GM19438 (cell line): ENCODE measurements around the gene MUSK.
A peak's percentile ranks its signal among the peaks of the same experiment; 100 is the strongest.
"Not testable (repeated sequence)": the region's sequence is repeated elsewhere in the genome, so short reads cannot be mapped to it uniquely, and the experiment has no call there.

Experiments
- ATAC-seq: cut with Tn5 transposase; IDR thresholded peaks from one replicate; pipeline ENCODE4 v1.9.1; 2021; ENCODE audit warnings: low read depth; ENCODE audit not compliant: unreplicated experiment

The MUSK gene

DNA sequence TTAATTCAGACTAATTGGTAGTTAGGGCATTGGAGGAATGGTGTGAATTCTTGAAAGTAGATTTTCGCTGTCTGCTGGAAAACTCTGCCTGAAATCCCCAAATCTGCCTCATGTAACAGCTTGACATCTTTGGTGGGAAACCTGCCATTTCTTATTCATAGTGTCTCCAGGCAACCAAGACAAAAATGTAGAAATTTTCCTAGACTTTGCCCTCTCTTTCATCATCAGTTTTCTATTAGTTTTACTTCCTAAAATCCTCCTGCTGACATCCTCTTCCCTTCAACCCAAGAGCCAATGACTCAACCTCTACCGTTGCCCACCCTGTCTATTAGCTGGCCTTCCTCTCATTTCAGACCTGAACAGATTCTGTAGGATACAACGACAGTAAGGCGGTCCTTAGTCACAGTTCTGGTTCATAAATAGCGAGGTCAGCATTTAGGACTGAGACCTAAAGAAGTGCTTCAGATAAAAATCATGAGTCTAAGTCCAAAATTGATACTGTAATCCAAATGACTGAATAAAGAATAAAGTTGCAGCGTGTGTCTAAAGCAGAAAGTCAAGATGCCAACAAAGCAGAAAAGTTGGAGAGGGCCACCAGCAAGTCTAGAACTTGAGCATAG lies 133.9 kb downstream of the MUSK start:
- no peak for ATAC-seq

GRCh38 chr9:110807956-110808598 lies 139.5 kb downstream of the MUSK start:
- peak; percentile 49 for ATAC-seq

DNA sequence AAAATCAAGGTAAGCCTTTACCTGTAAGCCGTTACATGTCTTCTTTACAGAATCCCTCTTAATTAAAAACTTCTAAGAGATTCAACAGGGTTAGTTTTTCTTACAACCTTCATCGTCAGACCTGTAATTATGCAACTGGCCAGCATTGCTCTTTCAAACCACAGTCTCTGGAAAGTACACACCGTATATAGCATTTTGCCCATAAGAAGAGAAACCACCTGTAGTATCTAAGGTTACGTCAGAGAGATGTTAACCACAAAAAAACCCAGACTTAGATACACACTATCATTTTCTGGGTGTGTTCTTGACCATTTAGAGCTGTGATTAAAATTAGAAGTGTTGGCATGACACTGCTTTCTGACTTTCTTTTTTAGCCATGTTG lies 140.0 kb downstream of the MUSK start:
- ATAC-seq = peak; percentile 90

DNA sequence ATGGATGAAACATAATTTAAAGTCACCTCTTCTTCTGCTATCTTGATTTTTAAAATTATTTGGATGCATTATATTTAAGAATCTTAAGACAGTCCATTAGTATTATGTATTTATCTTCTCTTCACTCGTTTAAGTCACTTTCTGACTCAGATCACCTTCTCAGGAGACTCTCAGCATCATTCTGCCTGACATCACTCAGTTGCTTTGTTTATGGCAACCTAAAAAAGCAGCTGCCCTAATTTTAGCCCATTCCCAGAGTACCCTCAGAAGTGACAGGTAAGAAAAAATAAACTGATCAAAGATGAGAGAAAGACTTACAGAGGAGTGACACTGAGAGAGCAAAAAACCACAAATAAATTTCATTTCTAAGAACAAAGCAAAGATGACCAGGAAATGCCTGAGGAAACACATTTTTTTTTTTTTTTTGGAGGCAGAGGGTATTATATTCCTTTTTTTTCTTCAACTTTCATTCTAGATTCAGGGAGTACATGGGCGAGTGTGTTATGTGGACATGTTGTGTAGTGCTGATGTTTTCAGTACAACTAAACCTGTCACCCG lies 140.5 kb downstream of the MUSK start:
- peak; percentile 22 for ATAC-seq

DNA sequence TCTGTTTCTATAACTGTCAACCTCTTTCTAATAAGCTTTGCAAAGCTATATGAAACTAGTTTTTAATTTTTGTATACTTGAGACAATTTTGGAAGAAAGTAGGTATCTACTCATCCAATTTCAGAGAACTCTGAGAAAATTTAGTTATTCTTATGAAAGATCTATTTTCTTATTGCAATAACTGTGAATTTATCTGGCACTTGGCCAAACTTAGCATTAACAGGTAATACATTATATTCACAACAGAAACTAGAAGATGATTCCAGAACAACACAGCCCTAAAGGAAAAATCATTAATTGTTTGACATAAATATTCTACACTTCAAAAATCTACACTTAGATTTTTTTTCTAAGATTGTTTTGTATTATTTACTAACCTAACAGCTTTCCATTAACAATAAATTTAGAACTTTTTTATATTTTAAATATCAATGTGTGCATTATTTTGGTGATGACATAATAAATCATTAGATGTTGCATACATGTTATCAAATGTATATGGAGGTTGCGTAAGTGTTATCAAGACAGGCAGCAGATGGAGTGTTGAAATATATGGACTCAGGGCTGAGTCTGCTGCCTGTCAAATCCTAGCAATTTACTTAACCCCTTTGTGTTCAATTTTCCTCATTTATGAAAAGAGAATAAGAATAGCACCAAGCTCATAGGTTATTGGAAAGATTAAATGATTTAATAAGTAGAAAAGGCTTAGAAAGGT lies 141.8 kb downstream of the MUSK start:
- ATAC-seq = no peak

DNA sequence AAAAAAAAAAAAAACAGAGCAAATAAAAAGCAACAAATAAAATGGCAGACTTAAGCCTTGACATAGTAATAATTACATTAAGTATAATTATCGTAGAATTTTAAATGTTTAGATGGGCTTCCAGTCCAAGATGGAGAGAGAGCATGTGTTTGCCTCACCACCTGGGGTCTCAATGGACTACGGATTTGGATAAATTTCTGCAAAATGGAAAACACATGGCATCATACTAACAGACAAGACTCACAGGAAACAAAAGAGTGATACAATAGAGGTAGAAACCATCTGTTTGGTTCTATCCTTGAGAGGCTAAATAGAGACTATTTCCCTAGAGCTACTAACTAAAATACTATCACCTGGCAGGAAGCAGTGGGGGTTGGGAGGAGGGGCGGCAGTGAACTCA lies 144.3 kb downstream of the MUSK start:
- ATAC-seq = no peak

DNA sequence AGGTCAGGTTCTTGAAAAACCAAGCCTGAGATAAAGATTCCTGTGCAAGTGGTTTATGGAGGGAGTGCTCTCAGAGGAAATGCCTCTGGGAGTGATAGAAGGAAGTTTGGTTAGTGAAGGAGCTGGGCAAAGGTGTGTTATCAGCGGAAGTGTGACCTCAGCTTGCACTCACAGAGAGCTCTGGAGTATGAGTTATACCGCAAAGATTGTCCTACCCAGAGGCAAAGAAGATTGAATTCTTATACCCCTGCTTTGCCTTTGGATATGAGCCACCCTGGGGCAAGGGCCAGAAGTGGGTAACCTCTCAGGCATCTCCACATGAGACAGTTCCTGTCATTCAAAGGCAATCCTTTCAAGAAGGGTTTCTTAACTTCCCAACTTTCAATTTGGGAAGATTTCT lies 145.6 kb downstream of the MUSK start:
- no peak for ATAC-seq

GRCh38 chr9:110815361-110815760 lies 146.8 kb downstream of the MUSK start:
- no peak for ATAC-seq

DNA sequence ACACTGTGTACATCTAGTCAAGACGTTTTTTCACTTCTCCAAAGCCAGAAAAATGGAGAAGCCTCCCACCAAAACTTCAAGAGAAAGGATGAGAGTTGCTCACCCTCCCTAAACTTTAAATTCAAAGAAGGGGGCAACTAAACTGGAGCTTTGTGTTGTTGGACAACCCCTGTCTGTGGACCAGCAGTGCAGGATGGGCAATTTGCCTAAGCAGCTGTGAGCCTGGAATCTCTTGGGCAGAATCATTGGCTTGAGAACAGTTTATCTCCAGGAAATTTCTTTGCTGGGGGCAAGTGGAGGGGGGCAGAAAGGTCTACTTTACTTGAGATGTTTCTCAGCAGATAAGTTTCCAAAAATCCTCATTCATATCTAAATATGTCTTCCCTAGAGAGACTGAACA lies 151.8 kb downstream of the MUSK start:
- ATAC-seq = no peak

GRCh38 chr9:110821064-110821463 lies 152.5 kb downstream of the MUSK start:
- ATAC-seq = peak; percentile 80

DNA sequence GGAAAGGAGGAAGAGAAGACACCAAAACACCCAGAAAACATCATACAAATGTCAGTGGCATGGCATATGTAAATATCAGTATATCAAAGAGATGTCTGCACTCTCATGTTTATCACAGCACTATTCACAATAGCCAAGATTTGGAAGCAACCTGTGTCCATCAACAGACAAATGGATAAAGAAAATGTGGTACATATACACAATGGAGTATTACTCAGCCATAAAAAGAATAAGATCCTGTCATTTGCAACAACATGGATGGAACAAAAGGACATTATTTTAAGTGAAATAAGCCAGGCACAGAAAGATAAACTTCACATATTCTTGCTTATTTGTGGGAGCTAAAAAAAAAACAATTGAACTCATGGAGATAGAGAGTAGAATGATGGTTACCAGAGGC lies 156.5 kb downstream of the MUSK start:
- ATAC-seq = not testable (repeated sequence)

- no peak for ATAC-seq
Measured at GRCh38 chr9:110825950-110826349, 157.4 kb downstream of the MUSK start.

DNA sequence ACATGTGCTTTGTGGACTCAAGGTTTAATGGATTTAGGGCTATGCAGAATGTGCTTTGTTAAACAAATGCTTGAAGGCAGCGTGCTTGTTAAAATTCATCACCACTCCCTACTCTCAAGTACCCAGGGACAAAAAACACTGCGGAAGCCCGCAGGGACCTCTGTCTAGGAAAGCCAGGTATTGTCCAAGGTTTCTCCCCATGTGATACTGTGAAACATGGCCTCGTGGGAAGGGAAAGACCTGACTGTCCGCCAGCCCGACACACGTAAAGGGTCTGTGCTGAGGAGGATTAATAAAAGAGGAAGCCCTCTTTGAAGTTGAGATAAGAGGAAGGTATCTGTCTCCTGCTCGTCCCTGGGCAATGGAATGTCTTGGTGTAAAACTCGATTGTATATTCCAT lies 157.8 kb downstream of the MUSK start:
- ATAC-seq = not testable (repeated sequence)

GRCh38 chr9:110828264-110828663 lies 159.7 kb downstream of the MUSK start:
- ATAC-seq = no peak

DNA sequence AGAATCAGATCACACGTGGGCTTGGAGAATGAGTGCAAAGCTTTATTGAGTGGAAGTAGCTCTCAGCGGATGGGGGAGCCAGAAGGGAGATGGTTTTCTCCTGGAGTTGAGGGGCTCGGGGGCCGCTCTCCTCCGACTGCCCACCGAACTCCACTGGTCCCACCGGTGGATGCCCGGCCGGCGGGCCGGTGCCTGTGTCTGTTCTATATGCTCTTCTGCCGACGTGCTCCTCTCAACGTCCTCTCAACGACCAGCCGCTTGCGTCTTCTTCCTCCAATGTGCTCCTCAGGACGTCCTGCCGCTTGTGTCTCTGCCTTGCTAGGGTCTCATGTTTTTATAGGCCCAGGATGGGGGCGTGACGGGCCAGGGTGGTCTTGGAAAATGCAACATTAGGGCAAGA lies 161.9 kb downstream of the MUSK start:
- no peak for ATAC-seq

DNA sequence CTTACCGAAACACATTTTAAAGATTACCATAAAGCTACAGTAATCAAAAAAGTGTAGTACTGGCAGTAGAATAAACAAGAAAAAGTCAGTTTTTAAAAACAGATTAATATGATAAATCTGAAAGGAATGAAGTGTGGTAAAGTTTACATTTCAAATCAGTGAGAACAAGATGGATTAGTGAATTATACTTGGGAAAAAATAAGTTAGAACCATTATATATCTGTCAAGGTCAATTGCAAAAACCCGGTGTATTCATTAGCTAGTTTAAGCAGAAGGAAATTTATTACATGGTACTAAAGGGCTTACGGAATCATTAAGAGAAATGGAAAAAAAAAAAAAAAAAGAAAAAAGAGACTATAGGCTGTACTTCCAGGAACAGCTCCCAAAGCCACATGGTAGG lies 164.3 kb downstream of the MUSK start:
- ATAC-seq = no peak

GRCh38 chr9:110835404-110835803 lies 166.8 kb downstream of the MUSK start:
- ATAC-seq = no peak

GRCh38 chr9:110835859-110836271 lies 167.3 kb downstream of the MUSK start:
- no peak for ATAC-seq

- no peak for ATAC-seq
Measured at GRCh38 chr9:110837401-110838005, 168.9 kb downstream of the MUSK start.

DNA sequence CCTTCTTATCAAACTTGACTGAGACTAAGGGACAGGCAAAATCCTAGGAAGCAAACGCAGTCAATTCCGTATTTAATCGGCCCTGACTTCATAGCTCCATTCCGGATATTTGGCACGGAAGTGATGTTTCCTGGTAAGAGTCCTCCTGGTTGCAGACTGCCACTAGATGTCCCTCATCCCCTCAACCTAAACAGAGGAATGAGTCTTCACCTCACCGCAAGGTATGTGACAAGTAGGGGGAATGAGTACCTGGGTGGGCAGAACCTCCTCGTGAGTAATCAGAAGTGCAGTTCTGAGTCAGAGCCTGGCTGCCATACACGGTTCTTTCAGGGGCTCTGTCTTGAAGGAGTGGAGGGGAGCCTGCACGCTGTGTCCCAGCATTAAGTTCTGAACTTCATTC lies 173.6 kb downstream of the MUSK start:
- ATAC-seq = no peak

GRCh38 chr9:110842986-110843385 lies 174.4 kb downstream of the MUSK start:
- no peak for ATAC-seq
